Fibroblast of the aortic adventitia (primary cell): ENCODE data around the gene TTC12. TPM values are rescaled to one million over a fixed set of nuclear protein-coding genes. Genes with fewer than 3 reads are reported as not detected.

ENCODE experiments used
- DNase-seq: peaks from one replicate; pipeline ENCODE4 v3.0.0-alpha.2; 2010; ENCODE audit warnings: low read depth
- H3K4me3 ChIP-seq: 2 replicates; pipeline ENCODE4 v1.5.1; 2011; ENCODE audit warnings: low read depth, mild to moderate bottlenecking, control low read depth, low read length, moderate library complexity
- total RNA-seq: library from RNA; depleted of rRNA; stranded (reverse); fragments of >200 nt; gene quantifications from 2 replicates; pipeline ENCODE4 v1.2.3, GENCODE V29; 2012; ENCODE audit warnings: low replicate concordance
- TF ChIP-seq, protein P1 (sequence below): IDR thresholded peaks from 2 replicates; pipeline ENCODE4 v1.5.1; 2011; ENCODE audit warnings: mild to moderate bottlenecking, low read length, control low read depth, inconsistent platforms; ENCODE audit not compliant: insufficient read depth

TTC12 gene, protein sequence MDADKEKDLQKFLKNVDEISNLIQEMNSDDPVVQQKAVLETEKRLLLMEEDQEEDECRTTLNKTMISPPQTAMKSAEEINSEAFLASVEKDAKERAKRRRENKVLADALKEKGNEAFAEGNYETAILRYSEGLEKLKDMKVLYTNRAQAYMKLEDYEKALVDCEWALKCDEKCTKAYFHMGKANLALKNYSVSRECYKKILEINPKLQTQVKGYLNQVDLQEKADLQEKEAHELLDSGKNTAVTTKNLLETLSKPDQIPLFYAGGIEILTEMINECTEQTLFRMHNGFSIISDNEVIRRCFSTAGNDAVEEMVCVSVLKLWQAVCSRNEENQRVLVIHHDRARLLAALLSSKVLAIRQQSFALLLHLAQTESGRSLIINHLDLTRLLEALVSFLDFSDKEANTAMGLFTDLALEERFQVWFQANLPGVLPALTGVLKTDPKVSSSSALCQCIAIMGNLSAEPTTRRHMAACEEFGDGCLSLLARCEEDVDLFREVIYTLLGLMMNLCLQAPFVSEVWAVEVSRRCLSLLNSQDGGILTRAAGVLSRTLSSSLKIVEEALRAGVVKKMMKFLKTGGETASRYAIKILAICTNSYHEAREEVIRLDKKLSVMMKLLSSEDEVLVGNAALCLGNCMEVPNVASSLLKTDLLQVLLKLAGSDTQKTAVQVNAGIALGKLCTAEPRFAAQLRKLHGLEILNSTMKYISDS
- 9.8 and 12.7 TPM in 2 replicates for total RNA-seq

DNA sequence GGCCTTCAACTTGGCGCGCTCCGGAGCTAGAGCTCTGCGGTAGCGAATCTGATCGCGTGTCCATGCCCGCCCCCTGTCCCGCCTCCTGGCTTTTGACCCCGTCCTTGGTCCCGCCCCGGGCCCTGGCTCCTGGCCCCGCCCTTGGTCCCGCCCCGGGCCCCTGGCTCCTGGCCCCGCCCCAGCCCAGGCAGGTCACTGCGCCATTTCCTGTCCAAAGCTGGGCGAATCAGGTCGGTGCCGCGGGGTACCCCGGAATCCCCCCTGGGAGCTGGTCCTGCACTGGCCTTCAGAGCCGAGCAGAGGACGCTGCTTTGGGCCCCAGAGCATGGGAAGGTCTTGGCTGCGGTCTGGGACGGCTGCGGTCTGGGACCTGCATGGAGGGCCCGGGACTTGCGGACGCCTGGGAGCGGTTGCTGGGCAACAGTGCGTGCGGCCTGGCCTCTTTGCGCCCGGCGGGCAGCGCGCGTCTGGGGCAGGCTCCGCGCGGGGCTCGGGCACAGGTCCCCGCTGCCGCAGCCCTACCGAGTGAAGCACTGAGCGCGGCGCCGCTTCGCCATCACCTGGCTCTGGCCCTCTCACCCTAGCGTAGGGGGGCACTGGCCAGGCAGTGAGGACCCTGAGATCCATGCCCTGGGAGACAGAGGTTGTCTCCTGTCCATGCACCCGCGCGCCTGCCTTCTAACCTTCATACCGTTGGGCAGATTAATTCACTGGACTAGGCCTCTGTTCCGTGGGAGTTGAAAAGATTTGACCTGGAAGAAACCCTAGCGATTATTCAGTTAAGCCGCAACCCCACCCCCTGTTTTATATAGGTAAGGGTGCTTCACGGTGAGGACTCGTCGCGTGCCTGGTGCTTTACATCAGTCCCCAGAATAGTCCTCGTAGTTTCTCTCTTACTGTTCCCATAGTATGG lies at the start of gene TTC12:
TTC12 (plus strand) TSS at position 195 of the 913 bp plus-strand sequence. CDS start 1,675 bp downstream, outside the sequence.
- DNase-seq = peak; percentile 78
- TF ChIP-seq, protein P1, sequence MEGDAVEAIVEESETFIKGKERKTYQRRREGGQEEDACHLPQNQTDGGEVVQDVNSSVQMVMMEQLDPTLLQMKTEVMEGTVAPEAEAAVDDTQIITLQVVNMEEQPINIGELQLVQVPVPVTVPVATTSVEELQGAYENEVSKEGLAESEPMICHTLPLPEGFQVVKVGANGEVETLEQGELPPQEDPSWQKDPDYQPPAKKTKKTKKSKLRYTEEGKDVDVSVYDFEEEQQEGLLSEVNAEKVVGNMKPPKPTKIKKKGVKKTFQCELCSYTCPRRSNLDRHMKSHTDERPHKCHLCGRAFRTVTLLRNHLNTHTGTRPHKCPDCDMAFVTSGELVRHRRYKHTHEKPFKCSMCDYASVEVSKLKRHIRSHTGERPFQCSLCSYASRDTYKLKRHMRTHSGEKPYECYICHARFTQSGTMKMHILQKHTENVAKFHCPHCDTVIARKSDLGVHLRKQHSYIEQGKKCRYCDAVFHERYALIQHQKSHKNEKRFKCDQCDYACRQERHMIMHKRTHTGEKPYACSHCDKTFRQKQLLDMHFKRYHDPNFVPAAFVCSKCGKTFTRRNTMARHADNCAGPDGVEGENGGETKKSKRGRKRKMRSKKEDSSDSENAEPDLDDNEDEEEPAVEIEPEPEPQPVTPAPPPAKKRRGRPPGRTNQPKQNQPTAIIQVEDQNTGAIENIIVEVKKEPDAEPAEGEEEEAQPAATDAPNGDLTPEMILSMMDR = no peak
- H3K4me3 ChIP-seq = peak within 1 kb of the TSS; percentile 86

DNA sequence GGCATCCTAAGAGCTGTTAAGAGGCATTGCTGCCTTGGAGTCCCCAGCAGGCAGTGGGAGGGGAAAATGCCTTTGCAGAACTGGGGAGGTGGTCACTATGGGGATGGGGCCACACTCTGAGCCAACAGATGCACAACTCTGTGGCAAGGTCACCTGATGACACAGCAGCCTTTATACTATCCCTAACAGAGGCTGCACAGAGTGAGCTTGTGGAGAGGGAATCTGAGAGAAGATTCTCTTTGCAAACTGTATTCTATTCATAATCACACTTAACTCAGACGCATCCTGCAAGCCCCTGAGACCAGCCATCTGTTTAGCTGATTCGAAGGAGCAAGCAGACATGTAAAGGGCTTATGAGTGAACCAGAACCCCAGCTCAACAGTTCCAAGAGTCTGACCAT lies 49.0 kb upstream of the TTC12 start:
- TF ChIP-seq, protein P1 = no peak
- DNase-seq = no peak
- no peak overlapping the region for H3K4me3 ChIP-seq

DNA sequence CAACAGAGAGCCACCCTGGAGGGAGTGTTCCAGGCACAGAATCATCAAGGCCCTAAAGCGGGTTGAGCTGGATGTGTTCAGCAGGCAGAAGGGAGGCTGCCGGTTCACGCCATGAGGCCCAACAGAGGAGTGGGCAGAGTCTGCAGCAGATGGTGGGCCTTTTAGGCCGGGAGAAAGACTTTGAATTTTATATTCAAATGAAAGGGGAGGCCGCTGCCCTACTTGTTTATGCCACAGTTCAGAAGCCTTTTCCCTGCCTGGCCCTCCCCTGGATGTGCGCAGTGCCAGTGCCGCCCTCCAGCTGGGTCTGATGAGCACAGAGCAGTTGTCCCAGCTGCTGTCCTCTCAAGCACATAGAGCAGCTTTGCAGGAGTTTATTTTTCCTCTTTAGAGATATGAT lies 46.9 kb upstream of the TTC12 start:
- TF ChIP-seq, protein P1 = no peak
- no peak for DNase-seq

DNA sequence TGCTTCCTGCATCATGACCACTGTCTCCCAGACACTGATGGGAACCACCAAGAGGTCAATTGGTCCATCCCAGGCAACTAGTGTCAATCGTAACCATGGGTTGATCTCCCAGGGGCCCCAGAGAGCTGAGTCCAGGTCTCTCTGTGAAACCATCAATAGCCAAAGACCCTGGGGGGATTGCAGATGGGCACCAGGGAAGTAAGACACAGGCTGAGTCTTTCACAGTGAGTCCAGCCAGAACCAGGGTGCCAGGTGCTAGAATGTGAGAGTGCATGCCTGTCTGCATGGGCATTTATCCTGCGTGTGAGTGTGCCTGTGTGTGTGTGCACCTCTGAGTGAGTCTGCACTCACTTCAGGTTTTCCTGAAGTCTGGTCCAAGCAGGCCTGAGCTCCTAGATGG lies 45.3 kb upstream of the TTC12 start:
- H3K4me3 ChIP-seq = no peak overlapping the region
- TF ChIP-seq, protein P1 = no peak
- DNase-seq = no peak

More for the DNA sequence above, 46.9 kb upstream of the TTC12 start:
- no peak overlapping the region for H3K4me3 ChIP-seq

DNA sequence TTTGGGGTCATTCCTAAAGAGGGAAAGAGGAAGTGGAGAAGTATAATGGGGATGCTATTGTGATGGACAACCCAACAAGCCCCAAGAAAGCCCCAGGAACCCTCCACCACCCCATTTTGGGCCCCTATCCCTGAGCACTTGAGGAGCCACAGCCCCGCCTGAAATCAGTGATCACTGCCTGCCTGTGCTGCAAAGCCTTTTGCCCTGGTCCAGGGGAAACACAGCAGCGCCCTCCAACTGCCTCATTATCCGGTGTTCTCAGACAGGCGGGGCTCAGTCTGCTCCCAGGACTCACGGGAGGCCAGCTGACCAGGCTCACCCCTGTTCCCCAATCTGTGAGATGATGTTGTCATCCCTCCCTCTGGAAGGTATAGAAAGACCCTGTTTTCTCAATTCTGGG lies 44.7 kb upstream of the TTC12 start:
- no peak for DNase-seq
- no peak overlapping the region for H3K4me3 ChIP-seq
- TF ChIP-seq, protein P1 = no peak

DNA sequence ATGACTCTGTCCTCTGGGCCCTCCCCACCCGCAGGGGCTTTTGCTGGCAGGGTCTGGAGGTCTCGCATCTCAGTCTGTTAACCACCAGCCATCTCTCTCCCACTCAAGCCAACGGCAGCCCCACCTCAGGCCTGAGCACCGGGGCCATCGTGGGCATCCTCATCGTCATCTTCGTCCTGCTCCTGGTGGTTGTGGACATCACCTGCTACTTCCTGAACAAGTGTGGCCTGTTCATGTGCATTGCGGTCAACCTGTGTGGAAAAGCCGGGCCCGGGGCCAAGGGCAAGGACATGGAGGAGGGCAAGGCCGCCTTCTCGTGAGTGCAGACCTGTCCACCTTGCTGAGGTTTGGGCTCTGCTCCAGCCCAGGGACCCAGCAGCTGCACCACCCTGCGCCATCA lies 44.3 kb upstream of the TTC12 start:
- TF ChIP-seq, protein P1 = no peak
- no peak for DNase-seq
- no peak overlapping the region for H3K4me3 ChIP-seq
